Activated B cell treated with CpG ODN at 0.5 μM for 24 hours (primary cell): ENCODE data around the gene RRP1. TPM values are rescaled to one million over a fixed set of nuclear protein-coding genes. Genes with fewer than 3 reads are reported as not detected.

Source experiments
- ATAC-seq: fragments of 200-7000 bp; cut with Tn5 transposase; one replicate; pipeline ENCODE4 v1.10.0; 2021; ENCODE audit warnings: low read depth, mild to moderate bottlenecking, moderate library complexity
- CTCF ChIA-PET: fragments of 350-600 bp; sonication (Branson Sonifier 250); formaldehyde crosslinking; loops from one replicate; lab custom pipeline; 2021; ENCODE audit warnings: antibody characterized with exemption; lab: Charles Lee
- POLR2A ChIA-PET: fragments of 350-600 bp; sonication (Branson Sonifier 250); formaldehyde crosslinking; loops from one replicate; lab custom pipeline; 2021; ENCODE audit warnings: antibody characterized with exemption; lab: Charles Lee
- DNase-seq: peaks from one replicate; pipeline ENCODE4 v3.0.0; 2022
- H3K27ac Mint-ChIP-seq: one replicate; pipeline ENCODE4 v1.8.0; 2020; ENCODE audit warnings: mixed read lengths
- H3K27me3 Mint-ChIP-seq: one replicate; pipeline ENCODE4 v1.8.0; 2021; ENCODE audit warnings: mixed read lengths
- H3K36me3 Mint-ChIP-seq: one replicate; pipeline ENCODE4 v1.8.0; 2021; ENCODE audit warnings: low read depth, mixed read lengths
- H3K4me1 Mint-ChIP-seq: one replicate; pipeline ENCODE4 v1.8.0; 2021; ENCODE audit warnings: mixed read lengths
- H3K4me3 Mint-ChIP-seq: one replicate; pipeline ENCODE4 v1.8.0; 2020; ENCODE audit warnings: mild to moderate bottlenecking, mixed read lengths
- H3K9me3 Mint-ChIP-seq: one replicate; pipeline ENCODE4 v1.8.0; 2020; ENCODE audit warnings: mixed read lengths
- CTCF ChIP-seq: fragments of 200-600 bp; IDR thresholded peaks from one replicate; pipeline ENCODE4 v1.8.0; 2022; ENCODE audit warnings: antibody characterized with exemption, mild to moderate bottlenecking
- intact Hi-C: fragments of 100-400 bp; cut with micrococcal nuclease; formaldehyde crosslinking; loops from one replicate; pipeline ENCODE4 v1.15.1; 2024
- total RNA-seq: library from RNA; stranded (reverse); gene quantifications from 2 replicates; pipeline ENCODE4 v1.2.3, GENCODE V29; 2022

RRP1 gene
- total RNA-seq, 1 donor from 2014 or later = 36.8 TPM

- ATAC-seq (no peak), DNase-seq (no peak)
- Mint-ChIP-seq H3K4me3 (no peak overlapping the region), H3K4me1 (peaks cover 4% of the 10 kb centered on the region), H3K36me3 (peaks cover 43% of the 10 kb centered on the region), H3K9me3 (no peaks in the 10 kb centered on the region), H3K27me3 (no peaks in the 10 kb centered on the region), H3K27ac (no peak overlapping the region)
- no peak for TF ChIP-seq CTCF
- ChIA-PET POLR2A (no interaction called here), CTCF (no interaction called here)
- intact Hi-C loops = no loop called here
These were observed 45.4 kb upstream of the RRP1 start for GRCh38 chr21:43743947-43744346.

- H3K27me3 Mint-ChIP-seq = no peaks in the 10 kb centered on the region
- no peak overlapping the region for H3K4me3 Mint-ChIP-seq
- intact Hi-C loops = no loop called here
- TF ChIP-seq CTCF = no peak
- ATAC-seq (no peak), DNase-seq (no peak)
- H3K4me1 Mint-ChIP-seq = peaks cover 4% of the 10 kb centered on the region
- H3K27ac Mint-ChIP-seq = no peak overlapping the region
- H3K36me3 Mint-ChIP-seq = peaks cover 49% of the 10 kb centered on the region
- H3K9me3 Mint-ChIP-seq = no peaks in the 10 kb centered on the region
- POLR2A ChIA-PET = no interaction called here
- CTCF ChIA-PET = no interaction called here
These were observed 44.7 kb upstream of the RRP1 start for GRCh38 chr21:43744725-43745124.

- ATAC-seq (no peak), DNase-seq (no peak)
- intact Hi-C loops = no loop called here
- H3K4me3 Mint-ChIP-seq = no peak overlapping the region
- H3K9me3 Mint-ChIP-seq = no peaks in the 10 kb centered on the region
- CTCF ChIA-PET = no interaction called here
- POLR2A ChIA-PET = no interaction called here
- TF ChIP-seq CTCF = no peak
- no peak overlapping the region for H3K27ac Mint-ChIP-seq
- no peaks in the 10 kb centered on the region for H3K27me3 Mint-ChIP-seq
- no peaks in the 10 kb centered on the region for H3K4me1 Mint-ChIP-seq
- peaks cover 56% of the 10 kb centered on the region for H3K36me3 Mint-ChIP-seq
These were observed 43.4 kb upstream of the RRP1 start for GRCh38 chr21:43745772-43746517.

- Mint-ChIP-seq H3K4me1 (no peaks in the 10 kb centered on the region), H3K9me3 (no peaks in the 10 kb centered on the region), H3K36me3 (peaks cover 74% of the 10 kb centered on the region), H3K27ac (no peak overlapping the region), H3K27me3 (no peaks in the 10 kb centered on the region), H3K4me3 (no peak overlapping the region)
- ATAC-seq = no peak
- no peak for TF ChIP-seq CTCF
- ChIA-PET POLR2A (no interaction called here), CTCF (no interaction called here)
- DNase-seq = no peak
- intact Hi-C loops = no loop called here
These were observed 40.8 kb upstream of the RRP1 start for GRCh38 chr21:43748622-43749021.

GRCh38 chr21:43749651-43750262 lies 39.6 kb upstream of the RRP1 start:
- peaks cover 76% of the 10 kb centered on the region for H3K36me3 Mint-ChIP-seq
- POLR2A ChIA-PET = no interaction called here
- no peak for DNase-seq
- no peak overlapping the region for H3K27ac Mint-ChIP-seq
- CTCF ChIA-PET = no interaction called here
- H3K4me3 Mint-ChIP-seq = no peak overlapping the region
- no peak for ATAC-seq
- H3K4me1 Mint-ChIP-seq = no peaks in the 10 kb centered on the region
- no peaks in the 10 kb centered on the region for H3K27me3 Mint-ChIP-seq
- no peaks in the 10 kb centered on the region for H3K9me3 Mint-ChIP-seq
- TF ChIP-seq CTCF = no peak
- intact Hi-C loops = no loop called here
